Ishikawa (cell line): ENCODE data around the gene ING2.

Experiments used
- CEBPB ChIP-seq: IDR thresholded peaks from 2 replicates; pipeline ENCODE4 v1.6.1; 2012
- CREB1 ChIP-seq: IDR thresholded peaks from 2 replicates; pipeline ENCODE4 v1.6.1; 2012; ENCODE audit warnings: low read depth
- EGR1 ChIP-seq: IDR thresholded peaks from 2 replicates; pipeline ENCODE4 v1.6.1; 2012
- EP300 ChIP-seq: IDR thresholded peaks from 2 replicates; pipeline ENCODE4 v1.6.1; 2012; ENCODE audit warnings: borderline replicate concordance
- FOXM1 ChIP-seq: IDR thresholded peaks from 2 replicates; pipeline ENCODE4 v1.6.1; 2012; ENCODE audit warnings: low read depth, borderline replicate concordance
- MAX ChIP-seq: IDR thresholded peaks from 2 replicates; pipeline ENCODE4 v1.6.1; 2012
- NFIC ChIP-seq: IDR thresholded peaks from 2 replicates; pipeline ENCODE4 v1.6.1; 2012
- RAD21 ChIP-seq: IDR thresholded peaks from 2 replicates; pipeline ENCODE4 v1.6.1; 2012; ENCODE audit warnings: low read depth
- TAF1 ChIP-seq: IDR thresholded peaks from 2 replicates; pipeline ENCODE4 v1.6.1; 2012; ENCODE audit warnings: low read depth, mild to moderate bottlenecking
- TCF12 ChIP-seq: IDR thresholded peaks from 2 replicates; pipeline ENCODE4 v1.6.1; 2012; ENCODE audit warnings: low read depth
- TEAD4 ChIP-seq: IDR thresholded peaks from 2 replicates; pipeline ENCODE4 v1.6.1; 2012
- USF1 ChIP-seq: IDR thresholded peaks from 2 replicates; pipeline ENCODE4 v1.6.1; 2012
- YY1 ChIP-seq: IDR thresholded peaks from 2 replicates; pipeline ENCODE4 v1.6.1; 2012; ENCODE audit warnings: low read depth
- ZBTB7A ChIP-seq: IDR thresholded peaks from 2 replicates; pipeline ENCODE4 v1.6.1; 2012; ENCODE audit warnings: low read depth
- TF ChIP-seq, protein P1 (sequence below): IDR thresholded peaks from 2 replicates; pipeline ENCODE4 v1.6.1; 2012; ENCODE audit warnings: low read depth, mild to moderate bottlenecking

Gene ING2

GRCh38 chr4:183468210-183469095 lies 36.4 kb upstream of the ING2 start:
- no peak for TF ChIP-seq FOXM1
- TF ChIP-seq YY1: no peak
- no peak for TF ChIP-seq TEAD4
- TF ChIP-seq CREB1: no peak
- TF ChIP-seq EGR1: no peak
- no peak for TF ChIP-seq ZBTB7A
- no peak for TF ChIP-seq NFIC
- TF ChIP-seq RAD21: no peak
- no peak for TF ChIP-seq TAF1
- no peak for TF ChIP-seq TCF12
- TF ChIP-seq, protein P1, sequence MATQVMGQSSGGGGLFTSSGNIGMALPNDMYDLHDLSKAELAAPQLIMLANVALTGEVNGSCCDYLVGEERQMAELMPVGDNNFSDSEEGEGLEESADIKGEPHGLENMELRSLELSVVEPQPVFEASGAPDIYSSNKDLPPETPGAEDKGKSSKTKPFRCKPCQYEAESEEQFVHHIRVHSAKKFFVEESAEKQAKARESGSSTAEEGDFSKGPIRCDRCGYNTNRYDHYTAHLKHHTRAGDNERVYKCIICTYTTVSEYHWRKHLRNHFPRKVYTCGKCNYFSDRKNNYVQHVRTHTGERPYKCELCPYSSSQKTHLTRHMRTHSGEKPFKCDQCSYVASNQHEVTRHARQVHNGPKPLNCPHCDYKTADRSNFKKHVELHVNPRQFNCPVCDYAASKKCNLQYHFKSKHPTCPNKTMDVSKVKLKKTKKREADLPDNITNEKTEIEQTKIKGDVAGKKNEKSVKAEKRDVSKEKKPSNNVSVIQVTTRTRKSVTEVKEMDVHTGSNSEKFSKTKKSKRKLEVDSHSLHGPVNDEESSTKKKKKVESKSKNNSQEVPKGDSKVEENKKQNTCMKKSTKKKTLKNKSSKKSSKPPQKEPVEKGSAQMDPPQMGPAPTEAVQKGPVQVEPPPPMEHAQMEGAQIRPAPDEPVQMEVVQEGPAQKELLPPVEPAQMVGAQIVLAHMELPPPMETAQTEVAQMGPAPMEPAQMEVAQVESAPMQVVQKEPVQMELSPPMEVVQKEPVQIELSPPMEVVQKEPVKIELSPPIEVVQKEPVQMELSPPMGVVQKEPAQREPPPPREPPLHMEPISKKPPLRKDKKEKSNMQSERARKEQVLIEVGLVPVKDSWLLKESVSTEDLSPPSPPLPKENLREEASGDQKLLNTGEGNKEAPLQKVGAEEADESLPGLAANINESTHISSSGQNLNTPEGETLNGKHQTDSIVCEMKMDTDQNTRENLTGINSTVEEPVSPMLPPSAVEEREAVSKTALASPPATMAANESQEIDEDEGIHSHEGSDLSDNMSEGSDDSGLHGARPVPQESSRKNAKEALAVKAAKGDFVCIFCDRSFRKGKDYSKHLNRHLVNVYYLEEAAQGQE: no peak
- TF ChIP-seq EP300: no peak
- no peak for TF ChIP-seq MAX
- TF ChIP-seq USF1: no peak
- TF ChIP-seq CEBPB: no peak

GRCh38 chr4:183469285-183469684 lies 35.6 kb upstream of the ING2 start:
- no peak for TF ChIP-seq EP300
- no peak for TF ChIP-seq FOXM1
- no peak for TF ChIP-seq RAD21
- no peak for TF ChIP-seq YY1
- TF ChIP-seq ZBTB7A: no peak
- no peak for TF ChIP-seq USF1

DNA sequence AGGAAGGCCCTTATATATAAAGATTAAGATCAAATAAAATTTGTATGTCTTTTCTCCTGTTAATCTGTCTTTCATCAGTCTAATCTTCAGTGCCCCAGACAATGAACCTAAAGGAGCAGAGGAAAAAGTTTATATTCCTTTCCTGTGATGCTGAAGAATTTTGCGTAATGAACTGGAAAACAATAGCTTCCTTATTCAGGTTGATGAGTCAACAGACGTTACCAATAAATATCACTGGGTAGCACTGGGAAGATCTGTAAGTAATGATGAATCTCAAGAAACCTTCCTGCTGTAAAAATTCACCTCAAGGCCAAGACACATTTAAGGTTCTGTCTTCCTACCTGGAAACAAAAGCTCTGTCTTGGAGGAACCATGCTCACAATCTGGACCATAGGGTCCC lies 34.9 kb upstream of the ING2 start:
- TF ChIP-seq FOXM1 (no peak), MAX (no peak), USF1 (no peak), NFIC (no peak), CEBPB (no peak), EGR1 (no peak), EP300 (no peak), TEAD4 (no peak), RAD21 (no peak), CREB1 (no peak), TAF1 (no peak), YY1 (no peak), TCF12 (no peak)
- TF ChIP-seq, protein P1: no peak

DNA sequence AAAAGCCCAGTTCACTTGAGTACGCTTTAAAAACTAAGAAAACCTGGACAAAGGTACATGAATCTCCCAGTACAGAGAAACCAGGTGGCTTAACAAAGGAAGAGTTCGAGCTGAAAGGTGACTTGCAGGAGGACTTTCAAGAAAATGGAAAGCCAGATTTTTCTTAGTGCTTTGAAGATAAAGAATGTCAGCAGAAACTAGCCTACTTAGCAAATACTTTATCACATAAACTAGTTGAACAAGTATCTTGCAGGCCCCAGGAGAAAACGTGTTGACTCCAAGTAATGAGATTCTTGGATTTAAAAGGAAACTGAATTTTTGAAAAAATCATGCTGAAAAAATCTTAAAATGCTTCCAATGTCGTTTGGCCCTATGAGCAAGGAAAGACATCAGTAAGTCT lies 34.0 kb upstream of the ING2 start:
- no peak for TF ChIP-seq MAX
- TF ChIP-seq EP300: no peak
- TF ChIP-seq RAD21: no peak
- no peak for TF ChIP-seq TEAD4
- TF ChIP-seq, protein P1: no peak
- no peak for TF ChIP-seq FOXM1
- no peak for TF ChIP-seq YY1
- TF ChIP-seq USF1: no peak
- no peak for TF ChIP-seq CREB1
- no peak for TF ChIP-seq TAF1
- TF ChIP-seq TCF12: no peak
- TF ChIP-seq EGR1: no peak
- no peak for TF ChIP-seq CEBPB
- no peak for TF ChIP-seq ZBTB7A
- no peak for TF ChIP-seq NFIC
